Activated CD4-positive, alpha-beta memory T cell treated with anti-CD3 and anti-CD28 coated beads, Interleukin-2, amount 10 ng/mL, durations not matched to agents 7 days and 5 days (primary cell): ENCODE measurements around the gene IER2. TPM values are rescaled to one million over a fixed set of nuclear protein-coding genes. Genes with fewer than 3 reads are reported as not detected.
A peak's percentile ranks its signal among the peaks of the same experiment; 100 is the strongest.

Experiments used
- CTCF ChIA-PET: fragments of 350-600 bp; sonication (Branson Sonifier 250); formaldehyde crosslinking; loops from one replicate; lab custom pipeline; 2021; ENCODE audit warnings: antibody characterized with exemption, inconsistent platforms; lab: Charles Lee
- POLR2A ChIA-PET: fragments of 350-600 bp; sonication (Branson Sonifier 250); formaldehyde crosslinking; loops from one replicate; lab custom pipeline; 2021; ENCODE audit warnings: antibody characterized with exemption; lab: Charles Lee
- DNase-seq: peaks from one replicate; pipeline ENCODE4 v3.0.0-alpha.2; 2020
- H3K27ac Mint-ChIP-seq: one replicate; pipeline ENCODE4 v1.8.0; 2021; ENCODE audit warnings: mild to moderate bottlenecking, mixed read lengths
- H3K27me3 Mint-ChIP-seq: one replicate; pipeline ENCODE4 v1.8.0; 2021; ENCODE audit warnings: mixed read lengths
- H3K36me3 Mint-ChIP-seq: one replicate; pipeline ENCODE4 v1.8.0; 2021; ENCODE audit warnings: low read depth, mixed read lengths
- H3K4me1 Mint-ChIP-seq: one replicate; pipeline ENCODE4 v1.8.0; 2021; ENCODE audit warnings: mixed read lengths
- H3K4me3 Mint-ChIP-seq: one replicate; pipeline ENCODE4 v1.8.0; 2021; ENCODE audit warnings: mild to moderate bottlenecking, mixed read lengths
- H3K9me3 Mint-ChIP-seq: one replicate; pipeline ENCODE4 v1.8.0; 2021; ENCODE audit warnings: mixed read lengths
- total RNA-seq, 2 experiments: library from RNA; stranded (reverse); gene quantifications; one replicate each; pipeline ENCODE4 v1.2.3, GENCODE V29; 2021

IER2 gene
- total RNA-seq, 2 experiments from 2014 or later: 231 to 234 TPM

- POLR2A ChIA-PET: interaction anchor here (0.7 to 5.0 kb wide), 32 partner anchors 13 to 685 kb away, joined by 3 to 335 read pairs (median 6); partner anchors contain the start of genes CALR, LYL1, NACC1 and TRMT1
- H3K36me3 Mint-ChIP-seq: peaks cover 42% of the 10 kb centered on the region
- peak; percentile 97 for DNase-seq
- peak overlapping the region; percentile 99 for H3K27ac Mint-ChIP-seq
- CTCF ChIA-PET: interaction anchor here (0.8 to 2.0 kb wide), 8 partner anchors 12 to 61 kb away, joined by 3 to 21 read pairs (median 8); partner anchors contain the start of gene NACC1
- H3K4me1 Mint-ChIP-seq: peaks cover 33% of the 10 kb centered on the region
- no peaks in the 10 kb centered on the region for H3K9me3 Mint-ChIP-seq
- peak overlapping the region; percentile 95 for H3K4me3 Mint-ChIP-seq
- no peaks in the 10 kb centered on the region for H3K27me3 Mint-ChIP-seq
These were observed 1.6 kb downstream of the IER2 start for GRCh38 chr19:13151605-13152355.

DNA sequence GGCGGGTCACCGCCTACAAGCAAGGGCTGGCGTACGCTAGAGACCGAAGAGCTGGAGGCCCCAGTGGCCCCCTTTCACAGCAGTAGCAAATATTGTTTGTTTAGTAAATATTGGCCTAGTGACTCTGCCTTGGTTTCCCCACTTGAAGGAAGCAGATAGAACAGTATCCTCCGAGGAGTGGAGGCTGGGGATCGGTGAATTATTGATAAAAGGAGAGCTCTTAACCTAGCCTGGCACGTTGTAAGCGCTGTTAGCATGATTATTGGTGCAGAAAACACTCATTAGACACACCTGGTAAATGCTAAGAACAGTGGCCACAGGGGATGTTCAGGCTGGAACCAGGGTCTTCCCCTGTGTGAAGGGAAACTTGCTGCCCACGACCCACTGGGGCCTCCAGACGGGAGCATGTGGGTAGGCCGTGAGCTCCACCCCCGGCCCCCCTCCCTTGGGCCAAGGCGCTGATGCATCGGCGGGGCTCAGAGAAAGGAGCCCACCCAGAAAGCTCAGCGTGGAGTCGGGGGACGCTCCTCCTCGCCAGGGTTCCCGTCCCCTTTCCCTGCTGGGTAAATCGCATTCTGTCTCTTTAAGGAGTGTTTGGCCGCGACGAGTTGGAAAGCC, 2.3 kb downstream of the IER2 start:
- CTCF ChIA-PET: interaction anchor here (0.6 to 2.0 kb wide), 12 partner anchors 12 to 436 kb away, joined by 3 to 21 read pairs (median 6); partner anchors contain the start of gene NACC1
- Mint-ChIP-seq H3K36me3 (peaks cover 42% of the 10 kb centered on the region), H3K4me1 (peaks cover 35% of the 10 kb centered on the region), H3K27ac (peak overlapping the region; percentile 99), H3K9me3 (no peaks in the 10 kb centered on the region), H3K27me3 (no peaks in the 10 kb centered on the region), H3K4me3 (peak overlapping the region; percentile 95)
- POLR2A ChIA-PET: interaction anchor here (0.7 to 5.0 kb wide), 38 partner anchors 13 to 694 kb away, joined by 3 to 335 read pairs (median 5); partner anchors contain the start of genes CALR, GCDH, LYL1 and NACC1
- no peak for DNase-seq

DNA sequence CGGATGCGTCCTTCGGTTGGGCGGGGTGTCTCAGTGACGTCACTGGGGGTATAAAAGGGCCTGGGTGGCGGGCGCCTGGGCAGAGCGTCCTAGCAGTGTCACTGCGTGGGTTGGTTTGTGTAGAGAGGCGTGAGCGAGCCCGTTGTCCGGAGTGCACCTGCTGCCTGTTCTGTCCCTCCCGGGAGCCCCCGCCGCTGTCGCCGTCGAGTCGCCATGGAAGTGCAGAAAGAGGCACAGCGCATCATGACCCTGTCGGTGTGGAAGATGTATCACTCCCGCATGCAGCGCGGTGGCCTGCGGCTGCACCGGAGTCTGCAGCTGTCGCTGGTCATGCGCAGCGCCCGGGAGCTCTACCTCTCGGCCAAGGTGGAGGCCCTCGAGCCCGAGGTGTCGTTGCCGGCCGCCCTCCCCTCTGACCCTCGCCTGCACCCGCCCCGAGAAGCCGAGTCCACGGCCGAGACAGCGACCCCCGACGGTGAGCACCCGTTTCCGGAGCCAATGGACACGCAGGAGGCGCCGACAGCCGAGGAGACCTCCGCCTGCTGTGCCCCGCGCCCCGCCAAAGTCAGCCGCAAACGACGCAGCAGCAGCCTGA, 2.9 kb downstream of the IER2 start:
- Mint-ChIP-seq H3K27ac (peak overlapping the region; percentile 99), H3K4me1 (peaks cover 40% of the 10 kb centered on the region), H3K9me3 (no peaks in the 10 kb centered on the region), H3K4me3 (peak overlapping the region; percentile 95), H3K27me3 (no peaks in the 10 kb centered on the region), H3K36me3 (peaks cover 42% of the 10 kb centered on the region)
- ChIA-PET CTCF (interaction anchor here (0.7 to 2.0 kb wide), 8 partner anchors 11 to 188 kb away, joined by 3 to 21 read pairs (median 8); partner anchors contain the start of gene NACC1), POLR2A (interaction anchor here (0.8 to 5.0 kb wide), 36 partner anchors 12 to 694 kb away, joined by 3 to 335 read pairs (median 5); partner anchors contain the start of genes CALR, GCDH, LYL1 and NACC1)
- peak; percentile 97 for DNase-seq

GRCh38 chr19:13153569-13154240, 3.5 kb downstream of the IER2 start:
- no peaks in the 10 kb centered on the region for H3K27me3 Mint-ChIP-seq
- peaks cover 43% of the 10 kb centered on the region for H3K4me1 Mint-ChIP-seq
- DNase-seq: no peak
- peaks cover 48% of the 10 kb centered on the region for H3K36me3 Mint-ChIP-seq
- ChIA-PET POLR2A (interaction anchor here (1.0 to 6.6 kb wide), 24 partner anchors 12 to 693 kb away, joined by 3 to 335 read pairs (median 10); partner anchors contain the start of genes GCDH, NACC1 and TRMT1), CTCF (interaction anchor here (1.2 to 4.4 kb wide), 6 partner anchors 11 to 188 kb away, joined by 3 to 29 read pairs (median 10); no protein-coding TSS in a partner anchor)
- peak overlapping the region; percentile 99 for H3K27ac Mint-ChIP-seq
- H3K9me3 Mint-ChIP-seq: no peaks in the 10 kb centered on the region
- H3K4me3 Mint-ChIP-seq: peak overlapping the region; percentile 95

DNA sequence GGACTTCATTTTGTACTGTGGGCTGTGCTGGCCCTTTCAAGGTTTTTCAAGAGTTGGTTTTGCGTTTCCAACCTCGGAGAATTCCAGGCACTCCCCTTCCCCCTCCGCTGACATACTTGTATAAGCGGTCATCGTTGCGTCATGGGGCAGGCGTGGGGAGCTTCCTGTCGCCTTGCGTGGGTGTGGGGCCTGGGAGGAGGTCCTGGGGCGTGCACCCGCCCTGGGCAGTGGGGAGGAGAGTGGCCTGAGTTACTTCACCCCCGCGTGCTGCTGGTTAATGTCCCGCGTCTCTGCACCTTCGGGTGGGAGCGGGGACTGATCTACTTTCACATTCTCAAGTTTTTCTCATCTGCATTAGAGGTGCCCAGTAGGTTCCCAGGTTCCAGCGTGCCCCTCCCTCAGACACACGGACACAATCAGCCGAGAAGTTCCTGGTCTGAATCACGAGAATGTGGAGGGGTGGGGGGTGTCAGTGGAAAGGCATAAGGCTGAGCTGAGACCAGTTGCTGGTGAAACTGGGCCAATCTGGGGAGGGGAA, 4.1 kb downstream of the IER2 start:
- Mint-ChIP-seq H3K9me3 (no peaks in the 10 kb centered on the region), H3K4me3 (peak overlapping the region; percentile 95), H3K27ac (peak overlapping the region; percentile 99), H3K4me1 (peaks cover 41% of the 10 kb centered on the region), H3K36me3 (peaks cover 48% of the 10 kb centered on the region), H3K27me3 (no peaks in the 10 kb centered on the region)
- ChIA-PET POLR2A (interaction anchor here (0.9 to 6.6 kb wide), 14 partner anchors 13 to 687 kb away, joined by 3 to 260 read pairs (median 9); partner anchors contain the start of gene NACC1), CTCF (interaction anchor here (1.7 to 4.7 kb wide), 3 partner anchors 10 to 40 kb away, joined by 12 to 36 read pairs (median 29); no protein-coding TSS in a partner anchor)
- DNase-seq: peak; percentile 67

DNA sequence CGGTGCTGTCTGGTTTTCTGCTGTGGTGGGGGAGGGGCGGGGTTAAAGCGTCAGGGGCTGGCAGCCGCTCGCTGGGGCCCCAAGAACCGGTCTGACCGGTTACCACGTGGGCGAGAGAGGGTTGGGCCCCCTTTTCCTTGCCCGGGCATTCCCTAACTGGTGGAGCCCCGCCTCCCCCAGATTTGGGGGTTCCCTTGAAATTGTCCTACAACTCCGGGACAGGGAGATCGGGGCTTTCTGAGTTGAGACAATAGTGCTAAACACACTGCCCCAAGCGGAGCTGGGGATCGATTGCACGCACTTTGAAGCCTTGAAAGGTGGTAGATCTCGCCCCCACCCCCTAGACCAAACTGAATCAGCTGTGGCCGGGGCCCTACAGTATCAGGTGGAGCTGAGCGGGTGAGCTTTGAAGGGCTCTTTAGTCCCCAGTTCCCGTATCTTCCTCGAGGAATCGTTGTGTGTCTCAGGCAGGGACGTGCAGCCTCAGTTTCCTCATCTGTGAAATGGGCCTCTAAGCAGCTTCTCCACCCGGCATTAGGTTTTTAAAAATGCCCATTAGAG, 4.8 kb downstream of the IER2 start:
- peaks cover 49% of the 10 kb centered on the region for H3K36me3 Mint-ChIP-seq
- H3K9me3 Mint-ChIP-seq: no peaks in the 10 kb centered on the region
- H3K27me3 Mint-ChIP-seq: no peaks in the 10 kb centered on the region
- H3K4me3 Mint-ChIP-seq: peak overlapping the region; percentile 95
- peak; percentile 81 for DNase-seq
- POLR2A ChIA-PET: interaction anchor here (0.7 to 6.6 kb wide), 23 partner anchors 12 to 1263 kb away, joined by 3 to 260 read pairs (median 7); partner anchors contain the start of genes JUNB and NACC1
- CTCF ChIA-PET: interaction anchor here (0.7 to 4.7 kb wide), 9 partner anchors 9 to 123 kb away, joined by 3 to 36 read pairs (median 7); no protein-coding TSS in a partner anchor
- peaks cover 44% of the 10 kb centered on the region for H3K4me1 Mint-ChIP-seq
- H3K27ac Mint-ChIP-seq: peak overlapping the region; percentile 99

- ChIA-PET POLR2A (interaction anchor here (0.7 to 6.6 kb wide), 25 partner anchors 11 to 1262 kb away, joined by 3 to 260 read pairs (median 7); partner anchors contain the start of genes JUNB and NACC1), CTCF (interaction anchor here (0.7 to 4.7 kb wide), 10 partner anchors 8 to 122 kb away, joined by 3 to 36 read pairs (median 6); no protein-coding TSS in a partner anchor)
- DNase-seq: peak; percentile 84
- Mint-ChIP-seq H3K9me3 (no peaks in the 10 kb centered on the region), H3K27me3 (no peaks in the 10 kb centered on the region), H3K36me3 (peaks cover 45% of the 10 kb centered on the region), H3K4me3 (peak overlapping the region; percentile 95), H3K4me1 (peaks cover 47% of the 10 kb centered on the region), H3K27ac (peak overlapping the region; percentile 99)
These were observed 5.5 kb downstream of the IER2 start for GRCh38 chr19:13155472-13156359.

DNA sequence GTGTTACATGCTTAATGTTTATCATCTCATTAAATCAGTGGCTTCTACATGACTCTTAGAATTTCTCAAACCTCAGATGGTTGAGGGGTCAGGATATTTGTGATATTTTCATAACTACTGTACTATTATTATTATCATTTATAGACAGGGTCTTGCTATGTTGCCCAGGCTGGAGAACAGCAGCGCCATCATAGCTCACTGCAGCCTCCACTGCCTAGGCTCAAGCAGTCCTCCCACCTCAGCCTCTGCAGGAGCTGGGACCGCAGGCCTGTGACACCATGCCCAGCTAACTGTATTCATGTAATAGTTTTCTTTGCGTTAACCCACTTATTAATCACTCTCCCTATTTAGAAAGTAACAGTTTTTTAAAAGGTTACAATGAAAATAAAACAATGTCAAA, 9.5 kb downstream of the IER2 start:
- POLR2A ChIA-PET: interaction anchor here (1.7 to 12.6 kb wide), 3 partner anchors 7 to 42 kb away, joined by 4 to 335 read pairs (median 260); partner anchors contain the start of genes IER2, NACC1 and STX10
- Mint-ChIP-seq H3K27ac (peak overlapping the region; percentile 56), H3K9me3 (no peaks in the 10 kb centered on the region), H3K27me3 (no peaks in the 10 kb centered on the region), H3K36me3 (peaks cover 27% of the 10 kb centered on the region), H3K4me3 (peak overlapping the region; percentile 18), H3K4me1 (peaks cover 68% of the 10 kb centered on the region)
- no peak for DNase-seq
- CTCF ChIA-PET: no interaction called here

GRCh38 chr19:13160557-13160956, 10.3 kb downstream of the IER2 start:
- POLR2A ChIA-PET: interaction anchor here (1.0 to 12.6 kb wide), 2 partner anchors 9 to 43 kb away, joined by 4 to 335 read pairs; partner anchors contain the start of genes IER2, NACC1 and STX10
- no peaks in the 10 kb centered on the region for H3K27me3 Mint-ChIP-seq
- peaks cover 76% of the 10 kb centered on the region for H3K4me1 Mint-ChIP-seq
- no peak for DNase-seq
- CTCF ChIA-PET: interaction anchor here (0.9 to 1.1 kb wide), 2 partner anchors 22 to 35 kb away, joined by 3 to 4 read pairs; no protein-coding TSS in a partner anchor
- H3K9me3 Mint-ChIP-seq: no peaks in the 10 kb centered on the region
- H3K4me3 Mint-ChIP-seq: peak overlapping the region; percentile 41
- peaks cover 20% of the 10 kb centered on the region for H3K36me3 Mint-ChIP-seq
- peak overlapping the region; percentile 54 for H3K27ac Mint-ChIP-seq
